Natural killer cell (primary cell): ENCODE results near the gene CACNA1C. TPM values are rescaled to one million over a fixed set of nuclear protein-coding genes. Genes with fewer than 3 reads are reported as not detected.

Experiments used
- ATAC-seq, 3 donors: fragments of 150-1000 bp in 2 of 3; fragments of 200-7000 bp in 1 of 3; cut with Tn5 transposase; 1 replicate in 1 of 3; 2 replicates in 2 of 3; pipeline ENCODE4 v1.10.0; 2021; ENCODE audit warnings: mild to moderate bottlenecking in 2 of 3, moderate library complexity in 2 of 3
- DNase-seq, 2 donors: peaks; one replicate each; pipeline versions ENCODE4 v3.0.0 to v3.0.0-alpha.2; 2013 to 2021; ENCODE audit warnings: mixed read lengths in 1 of 2
- H3K27ac ChIP-seq: one replicate; pipeline ENCODE4 v1.5.1; 2013; ENCODE audit warnings: mild to moderate bottlenecking, low read length
- H3K27me3 ChIP-seq: one replicate; pipeline ENCODE4 v1.6.1; 2013; ENCODE audit warnings: low read length; ENCODE audit not compliant: control insufficient read depth, insufficient read depth
- H3K36me3 ChIP-seq: one replicate; pipeline ENCODE4 v1.6.1; 2013; ENCODE audit warnings: low read length; ENCODE audit not compliant: control insufficient read depth, insufficient read depth
- H3K4me1 ChIP-seq: one replicate; pipeline ENCODE4 v1.6.1; 2013; ENCODE audit warnings: low read length; ENCODE audit not compliant: control insufficient read depth, insufficient read depth
- H3K4me3 ChIP-seq: one replicate; pipeline ENCODE4 v1.5.1; 2013; ENCODE audit warnings: low read length
- H3K9me3 ChIP-seq: one replicate; pipeline ENCODE4 v1.6.1; 2013; ENCODE audit warnings: low read length; ENCODE audit not compliant: control insufficient read depth, insufficient read depth
- H3K27ac Mint-ChIP-seq, 2 donors: one replicate each; pipeline ENCODE4 v1.8.0; 2022; ENCODE audit warnings: mild to moderate bottlenecking in 2 of 2, mixed read lengths in 2 of 2, moderate library complexity in 1 of 2
- H3K27me3 Mint-ChIP-seq, 2 donors: one replicate each; pipeline ENCODE4 v1.8.0; 2022; ENCODE audit warnings: low read depth in 2 of 2, mixed read lengths in 2 of 2
- H3K36me3 Mint-ChIP-seq: one replicate; pipeline ENCODE4 v1.8.0; 2022; ENCODE audit warnings: mixed read lengths
- H3K4me1 Mint-ChIP-seq, 2 donors: one replicate each; pipeline ENCODE4 v1.8.0; 2022; ENCODE audit warnings: mixed read lengths in 2 of 2
- H3K4me3 Mint-ChIP-seq: one replicate; pipeline ENCODE4 v1.8.0; 2022; ENCODE audit warnings: mild to moderate bottlenecking, moderate library complexity, mixed read lengths
- H3K9me3 Mint-ChIP-seq, 2 donors: one replicate each; pipeline ENCODE4 v1.8.0; 2022; ENCODE audit warnings: mixed read lengths in 2 of 2
- CTCF ChIP-seq: fragments of 200-600 bp; IDR thresholded peaks from one replicate; pipeline ENCODE4 v1.8.0; 2022; ENCODE audit warnings: antibody characterized with exemption
- WGBS: methylation state at CpG from one replicate; pipeline ENCODE4 v1.1.7; 2013; ENCODE audit warnings: missing lambda C conversion rate; ENCODE audit not compliant: insufficient coverage; 5-methylcytosine and 5-hydroxymethylcytosine counted together
- intact Hi-C: fragments of 100-400 bp; cut with micrococcal nuclease; formaldehyde crosslinking; loops from one replicate; pipeline ENCODE4 v1.14.2; 2022
- total RNA-seq, 4 donors: library from RNA; stranded (reverse); fragments of 120-200 nt in 1 of 4; gene quantifications; one replicate each; pipeline versions ENCODE4 v1.2.3 to v1.2.4, GENCODE V29; 2013 to 2022

Gene CACNA1C
- total RNA-seq, 3 donors from 2014 or later (not counting 1 experiment from before 2014, with no cell fraction given), result 0.07 to 0.35 (median 0.08) TPM

- Mint-ChIP-seq H3K9me3 (no peaks in the 10 kb centered on the region), H3K36me3 (no peaks in the 10 kb centered on the region), H3K27me3 (peaks cover 7% of the 10 kb centered on the region in 2 donors), H3K4me3 (no peak overlapping the region), H3K4me1 (no peaks in the 10 kb centered on the region), H3K27ac (no peak overlapping the region)
- Histone ChIP-seq H3K27me3 (no peaks in the 10 kb centered on the region), H3K4me3 (no peak overlapping the region), H3K27ac (no peak overlapping the region), H3K36me3 (no peaks in the 10 kb centered on the region), H3K4me1 (peaks cover 9% of the 10 kb centered on the region), H3K9me3 (no peaks in the 10 kb centered on the region)
- no peak for DNase-seq
- ATAC-seq, result no peak
- WGBS, result 95% methylated on average over 3 of the region's 5 CpGs
- intact Hi-C loops, result no loop called here
- TF ChIP-seq CTCF, result no peak
Measured at GRCh38 chr12:2385529-2385928, 332.7 kb downstream of the CACNA1C start.

GRCh38 chr12:2386566-2386965 is 333.8 kb downstream of the CACNA1C start:
- no peak for ATAC-seq
- 90% methylated on average over 3 of the region's 3 CpGs for WGBS

GRCh38 chr12:2387103-2387834 is 334.5 kb downstream of the CACNA1C start:
- Mint-ChIP-seq H3K36me3 (no peaks in the 10 kb centered on the region), H3K27me3 (peaks cover 5 to 7% of the 10 kb centered on the region in 2 donors), H3K4me1 (no peaks in the 10 kb centered on the region), H3K27ac (no peak overlapping the region), H3K4me3 (no peak overlapping the region), H3K9me3 (no peaks in the 10 kb centered on the region)
- no peak overlapping the region for H3K27ac ChIP-seq
- H3K27me3 ChIP-seq, result no peaks in the 10 kb centered on the region
- no peaks in the 10 kb centered on the region for H3K4me1 ChIP-seq
- no peak overlapping the region for H3K4me3 ChIP-seq
- H3K36me3 ChIP-seq, result no peaks in the 10 kb centered on the region
- ATAC-seq (no peak), DNase-seq (no peak)
- TF ChIP-seq CTCF, result no peak
- H3K9me3 ChIP-seq, result no peaks in the 10 kb centered on the region
- 73% methylated on average over 12 of the region's 12 CpGs for WGBS
- intact Hi-C loops, result no loop called here

More at GRCh38 chr12:2386566-2386965, 333.8 kb downstream of the CACNA1C start:
- peaks cover 7% of the 10 kb centered on the region in 2 donors for H3K27me3 Mint-ChIP-seq
- H3K4me3 Mint-ChIP-seq, result no peak overlapping the region
- DNase-seq, result no peak
- no peaks in the 10 kb centered on the region for H3K9me3 Mint-ChIP-seq
- no peaks in the 10 kb centered on the region for H3K4me1 Mint-ChIP-seq
- H3K36me3 Mint-ChIP-seq, result no peaks in the 10 kb centered on the region
- TF ChIP-seq CTCF, result no peak
- no peaks in the 10 kb centered on the region for H3K4me1 ChIP-seq
- no peaks in the 10 kb centered on the region for H3K9me3 ChIP-seq
- no peak overlapping the region for H3K27ac Mint-ChIP-seq
- H3K4me3 ChIP-seq, result no peak overlapping the region
- H3K27ac ChIP-seq, result no peak overlapping the region
- intact Hi-C loops, result no loop called here
- no peaks in the 10 kb centered on the region for H3K36me3 ChIP-seq
- H3K27me3 ChIP-seq, result no peaks in the 10 kb centered on the region
